ENCODE measurements around the gene ZNF622.

DNA sequence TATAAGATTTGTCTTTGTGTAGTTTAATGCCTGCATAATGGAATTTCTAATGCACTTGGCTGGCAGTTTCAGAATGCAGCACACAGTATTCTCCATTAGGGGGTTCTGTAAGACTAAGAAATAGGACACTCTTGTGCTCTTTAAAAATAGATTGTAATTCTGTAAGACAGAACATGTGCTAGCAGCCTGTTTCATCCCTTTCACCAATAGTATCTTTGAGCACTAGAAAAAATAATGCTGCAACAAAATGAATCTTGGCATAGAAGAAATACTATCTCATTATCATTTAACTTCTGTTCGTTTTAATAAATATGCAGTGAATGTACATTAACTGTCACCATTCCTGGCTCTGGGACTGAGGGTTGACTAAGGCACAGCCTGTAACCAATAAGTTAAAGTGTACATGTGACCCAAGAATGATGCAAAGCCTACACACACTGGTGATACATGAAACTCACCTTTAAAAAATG is 23.8 kb upstream of the ZNF622 start:
- no peak for TF ChIP-seq POLR2A (IDR thresholded peaks at IDR 0.05; ENCODE audit: low read depth, low read length)
- no peak for TF ChIP-seq GATA2 (IDR thresholded peaks at IDR 0.05; ENCODE audit: insufficient read depth, insufficient read length, low read depth, low read length)
- TF ChIP-seq CTCF (IDR thresholded peaks at IDR 0.05; ENCODE audit: extremely low read depth in 1 of 2, insufficient read depth in 1 of 2, low read depth in 1 of 2, low read length in 2 of 2): peak; percentile 5 to 40
